Stimulated activated naive CD8-positive, alpha-beta T cell treated with anti-CD3 and anti-CD28 coated beads, Interleukin-15, Interleukin-2, amounts not matched to agents 100 ng/mL and 50 ng/mL, for 24 hours (primary cell): ENCODE measurements around the gene MOCS1.
A peak's percentile ranks its signal among the peaks of the same experiment; 100 is the strongest.

Experiments used
- H3K27ac Mint-ChIP-seq: one replicate; pipeline ENCODE4 v1.8.0; 2021; ENCODE audit warnings: mild to moderate bottlenecking, mixed read lengths
- H3K27me3 Mint-ChIP-seq: one replicate; pipeline ENCODE4 v1.8.0; 2021; ENCODE audit warnings: mixed read lengths
- H3K36me3 Mint-ChIP-seq: one replicate; pipeline ENCODE4 v1.8.0; 2021; ENCODE audit warnings: low read depth, mixed read lengths
- H3K4me1 Mint-ChIP-seq: one replicate; pipeline ENCODE4 v1.8.0; 2021; ENCODE audit warnings: low read depth, mixed read lengths
- H3K4me3 Mint-ChIP-seq: one replicate; pipeline ENCODE4 v1.8.0; 2021; ENCODE audit warnings: mild to moderate bottlenecking, mixed read lengths
- H3K9me3 Mint-ChIP-seq: one replicate; pipeline ENCODE4 v1.8.0; 2021; ENCODE audit warnings: mixed read lengths

Gene MOCS1

DNA sequence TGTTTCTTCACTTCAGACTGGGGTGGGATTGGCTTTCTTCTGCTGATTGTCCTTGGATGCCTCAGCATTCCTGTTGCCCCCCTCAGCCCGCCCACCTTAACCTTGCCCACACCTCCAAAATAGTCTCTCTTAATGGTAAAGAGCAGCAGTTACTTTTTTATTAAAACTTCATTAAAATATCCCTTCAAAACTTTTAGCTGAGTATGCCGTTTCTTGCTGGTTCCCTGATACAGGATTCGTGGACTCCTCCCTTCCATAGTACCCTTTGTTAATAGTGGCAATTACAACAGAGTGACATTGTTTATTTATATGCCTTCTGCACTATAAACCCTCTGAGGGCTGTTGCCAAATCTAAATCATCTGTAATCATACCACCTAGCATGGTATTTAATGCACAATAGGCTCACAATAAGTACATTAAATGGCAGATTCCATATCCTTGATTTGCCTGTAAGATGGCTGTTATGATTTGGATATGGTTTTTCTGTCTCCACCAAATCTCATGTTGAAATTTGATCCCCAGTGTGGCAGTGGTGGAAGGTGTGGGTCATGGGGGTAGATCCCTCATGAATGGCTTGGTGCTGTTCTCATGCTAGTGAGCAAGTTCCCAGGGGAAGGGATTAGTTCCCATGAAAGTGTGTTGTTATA is 3.5 kb upstream of the MOCS1 start:
- H3K27me3 Mint-ChIP-seq = peaks cover 24% of the 10 kb centered on the region
- H3K4me1 Mint-ChIP-seq = peaks cover 12% of the 10 kb centered on the region
- no peaks in the 10 kb centered on the region for H3K36me3 Mint-ChIP-seq
- no peak overlapping the region for H3K27ac Mint-ChIP-seq
- H3K4me3 Mint-ChIP-seq = no peak overlapping the region
- no peaks in the 10 kb centered on the region for H3K9me3 Mint-ChIP-seq

DNA sequence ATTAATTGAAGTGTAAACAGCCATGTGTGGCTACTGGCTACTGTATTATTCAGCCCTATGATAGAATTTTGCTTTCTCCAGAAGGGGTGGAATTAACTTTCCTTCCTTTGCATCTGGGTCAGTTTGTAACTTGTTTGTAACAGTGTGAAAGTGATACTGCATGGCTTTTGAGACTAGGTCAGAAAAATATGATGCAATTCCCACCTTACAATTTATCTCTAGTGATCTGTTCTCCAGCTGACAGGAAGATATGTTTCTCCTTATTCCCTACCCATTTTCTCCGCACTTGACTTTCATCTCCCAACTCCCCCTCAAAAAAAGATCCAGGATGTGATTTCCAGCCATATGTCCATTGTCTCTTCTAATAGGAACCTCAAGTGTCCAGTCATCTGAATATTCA is 2.6 kb upstream of the MOCS1 start:
- Mint-ChIP-seq H3K9me3 (no peaks in the 10 kb centered on the region), H3K4me1 (peaks cover 14% of the 10 kb centered on the region), H3K36me3 (no peaks in the 10 kb centered on the region), H3K27me3 (peaks cover 24% of the 10 kb centered on the region), H3K27ac (no peak overlapping the region), H3K4me3 (no peak overlapping the region)

DNA sequence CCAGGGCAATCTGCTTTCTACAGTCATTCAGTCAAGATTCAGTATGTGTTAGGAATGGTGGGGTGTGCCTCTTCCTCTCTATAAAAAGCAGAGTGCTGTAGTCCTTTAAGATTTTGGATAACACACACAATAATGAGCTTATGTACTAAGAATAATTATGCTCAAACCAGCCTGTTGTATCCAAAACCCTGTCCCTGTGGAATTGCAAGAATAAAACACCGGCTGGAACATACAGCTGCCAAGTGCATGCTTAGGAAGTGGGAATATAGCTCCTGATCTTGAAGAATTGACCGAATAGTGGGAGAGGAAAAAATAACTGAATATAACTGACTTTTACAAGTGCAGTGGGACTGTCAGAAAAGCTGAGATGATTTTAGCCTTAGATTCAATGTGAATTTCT is 979 bp upstream of the MOCS1 start:
- Mint-ChIP-seq H3K4me3 (no peak overlapping the region), H3K4me1 (peaks cover 14% of the 10 kb centered on the region), H3K27ac (no peak overlapping the region), H3K36me3 (no peaks in the 10 kb centered on the region), H3K27me3 (peaks cover 24% of the 10 kb centered on the region), H3K9me3 (no peaks in the 10 kb centered on the region)

DNA sequence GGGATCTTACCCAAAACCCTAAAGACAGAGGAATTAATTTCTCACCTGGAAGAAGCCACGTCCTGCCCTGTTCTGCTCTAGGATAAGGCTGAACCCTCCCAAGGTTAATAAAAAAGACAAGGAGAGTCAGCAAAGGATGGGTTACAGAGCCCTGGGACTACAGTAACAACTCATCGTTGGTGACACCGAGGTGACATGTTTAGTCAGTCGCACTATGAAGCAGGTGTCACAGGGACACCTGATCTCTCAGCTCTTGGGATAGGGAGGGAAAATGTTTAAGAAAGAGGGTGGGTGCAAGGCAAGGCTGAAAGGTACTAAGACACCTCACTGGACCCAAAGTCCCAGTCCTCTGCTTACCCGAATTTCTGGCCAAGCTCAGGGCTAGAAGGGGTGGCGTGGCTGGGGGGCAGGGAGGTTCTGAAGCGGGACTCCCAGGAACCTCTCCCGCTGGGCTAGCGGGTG is 562 bp downstream of the MOCS1 start:
- Mint-ChIP-seq H3K36me3 (no peaks in the 10 kb centered on the region), H3K27ac (peak overlapping the region; percentile 51), H3K27me3 (peaks cover 24% of the 10 kb centered on the region), H3K4me1 (peaks cover 14% of the 10 kb centered on the region), H3K4me3 (peak overlapping the region; percentile 76), H3K9me3 (no peaks in the 10 kb centered on the region)

DNA sequence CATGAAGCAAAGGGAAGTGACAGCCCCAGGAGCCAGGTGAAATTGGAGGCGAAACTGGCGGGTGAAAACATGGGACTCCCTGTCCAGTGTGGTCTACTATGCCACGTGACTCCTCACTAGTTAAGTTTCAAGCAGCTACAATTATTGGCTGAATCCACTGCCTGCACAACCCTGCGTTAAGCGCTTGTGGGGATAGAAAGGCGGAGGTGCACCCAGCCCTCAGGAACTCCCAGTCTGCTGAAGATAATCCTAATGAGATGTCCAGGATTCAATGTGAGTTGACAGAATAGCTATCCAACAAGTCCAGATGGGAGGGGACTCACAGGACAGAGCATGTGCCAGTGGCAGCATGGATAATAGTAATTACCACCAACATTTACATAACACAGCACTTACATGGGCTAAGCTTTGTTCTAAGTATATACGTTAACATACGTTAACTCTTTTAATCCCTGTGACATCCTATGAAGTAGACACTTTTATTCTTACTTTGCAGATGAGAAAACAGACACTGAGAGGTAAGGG is 1.8 kb downstream of the MOCS1 start:
- peaks cover 19% of the 10 kb centered on the region for H3K27me3 Mint-ChIP-seq
- H3K36me3 Mint-ChIP-seq = no peaks in the 10 kb centered on the region
- peaks cover 14% of the 10 kb centered on the region for H3K4me1 Mint-ChIP-seq
- no peaks in the 10 kb centered on the region for H3K9me3 Mint-ChIP-seq
- no peak overlapping the region for H3K4me3 Mint-ChIP-seq
- H3K27ac Mint-ChIP-seq = no peak overlapping the region

DNA sequence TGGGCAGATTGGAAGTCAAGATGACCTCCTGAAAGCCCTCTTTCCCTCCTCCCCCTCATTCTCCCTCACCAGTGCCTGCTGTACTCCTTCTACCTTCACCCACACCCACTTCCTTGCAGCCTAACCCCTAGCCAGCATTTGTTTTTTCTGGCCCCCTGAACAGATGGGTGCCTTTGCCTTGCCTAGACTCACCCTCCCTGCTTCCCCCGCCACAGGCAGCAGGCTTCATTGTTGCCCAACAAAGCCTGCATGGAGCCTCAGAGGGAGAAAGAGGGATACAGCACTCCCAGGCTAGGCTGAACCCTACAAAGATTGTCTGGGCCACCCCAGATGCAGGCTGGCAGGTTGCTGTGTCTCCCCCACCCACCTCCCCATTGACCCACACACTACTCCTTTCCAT is 2.7 kb downstream of the MOCS1 start:
- H3K36me3 Mint-ChIP-seq = no peaks in the 10 kb centered on the region
- no peak overlapping the region for H3K27ac Mint-ChIP-seq
- H3K27me3 Mint-ChIP-seq = peaks cover 15% of the 10 kb centered on the region
- peaks cover 14% of the 10 kb centered on the region for H3K4me1 Mint-ChIP-seq
- no peak overlapping the region for H3K4me3 Mint-ChIP-seq
- no peaks in the 10 kb centered on the region for H3K9me3 Mint-ChIP-seq

DNA sequence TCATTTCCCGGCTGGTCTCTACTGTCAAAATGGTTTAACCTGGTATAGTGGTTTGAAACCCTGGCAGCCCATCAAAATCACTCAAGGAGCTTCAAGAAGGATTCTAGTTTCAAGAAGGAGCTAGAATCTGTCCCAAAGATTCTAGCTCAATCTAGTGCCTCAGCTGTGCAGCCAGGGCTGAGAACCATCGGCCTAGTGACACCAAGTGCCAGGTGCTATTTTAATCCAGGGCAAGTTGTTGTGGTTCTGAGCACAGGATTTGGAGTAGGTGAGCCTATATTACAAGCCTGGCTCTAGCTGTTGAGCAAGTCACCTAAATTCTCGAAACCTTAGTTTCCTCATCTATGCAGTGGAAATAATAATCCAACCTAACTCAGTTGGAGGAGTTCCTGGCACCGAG is 3.7 kb downstream of the MOCS1 start:
- Mint-ChIP-seq H3K27me3 (peaks cover 13% of the 10 kb centered on the region), H3K4me1 (peaks cover 14% of the 10 kb centered on the region), H3K9me3 (peaks cover 5% of the 10 kb centered on the region), H3K27ac (no peak overlapping the region), H3K4me3 (no peak overlapping the region), H3K36me3 (no peaks in the 10 kb centered on the region)

DNA sequence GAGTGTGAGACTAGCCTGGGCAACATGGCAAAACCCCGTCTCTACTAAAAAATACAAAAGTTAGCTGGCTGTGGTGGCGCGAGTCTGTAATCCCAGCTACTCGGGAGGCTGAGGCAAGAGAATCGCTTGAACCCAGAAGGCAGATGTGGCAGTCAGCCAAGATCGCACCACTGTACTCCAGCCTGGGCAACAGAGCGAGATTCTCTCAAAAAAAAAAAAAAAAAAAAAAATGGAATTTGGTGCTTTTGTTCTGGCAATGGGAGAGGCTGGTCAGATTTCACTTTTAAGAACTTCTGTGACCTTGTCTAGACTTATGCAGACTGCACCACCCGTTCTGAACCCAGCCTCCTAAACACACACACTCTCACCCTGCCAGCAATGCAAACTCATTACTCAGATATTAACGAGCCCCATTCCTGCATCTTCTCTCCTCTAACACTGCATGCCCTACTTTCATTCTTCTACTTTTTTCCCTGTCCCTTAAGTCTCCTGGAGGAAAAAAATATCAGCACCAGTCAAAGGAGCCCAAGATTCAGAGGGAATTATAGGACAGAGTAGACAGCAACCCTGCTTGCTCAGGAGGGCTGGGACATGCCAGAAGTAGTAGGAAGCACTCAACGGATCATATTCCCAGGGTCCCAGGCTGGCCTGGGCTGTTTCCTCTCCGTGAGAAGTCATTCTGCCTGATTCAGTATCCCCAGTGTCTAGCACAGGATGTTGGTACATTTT is 4.4 kb downstream of the MOCS1 start:
- no peak overlapping the region for H3K4me3 Mint-ChIP-seq
- H3K4me1 Mint-ChIP-seq = peaks cover 14% of the 10 kb centered on the region
- peaks cover 5% of the 10 kb centered on the region for H3K9me3 Mint-ChIP-seq
- no peak overlapping the region for H3K27ac Mint-ChIP-seq
- H3K27me3 Mint-ChIP-seq = peaks cover 8% of the 10 kb centered on the region
- no peaks in the 10 kb centered on the region for H3K36me3 Mint-ChIP-seq

DNA sequence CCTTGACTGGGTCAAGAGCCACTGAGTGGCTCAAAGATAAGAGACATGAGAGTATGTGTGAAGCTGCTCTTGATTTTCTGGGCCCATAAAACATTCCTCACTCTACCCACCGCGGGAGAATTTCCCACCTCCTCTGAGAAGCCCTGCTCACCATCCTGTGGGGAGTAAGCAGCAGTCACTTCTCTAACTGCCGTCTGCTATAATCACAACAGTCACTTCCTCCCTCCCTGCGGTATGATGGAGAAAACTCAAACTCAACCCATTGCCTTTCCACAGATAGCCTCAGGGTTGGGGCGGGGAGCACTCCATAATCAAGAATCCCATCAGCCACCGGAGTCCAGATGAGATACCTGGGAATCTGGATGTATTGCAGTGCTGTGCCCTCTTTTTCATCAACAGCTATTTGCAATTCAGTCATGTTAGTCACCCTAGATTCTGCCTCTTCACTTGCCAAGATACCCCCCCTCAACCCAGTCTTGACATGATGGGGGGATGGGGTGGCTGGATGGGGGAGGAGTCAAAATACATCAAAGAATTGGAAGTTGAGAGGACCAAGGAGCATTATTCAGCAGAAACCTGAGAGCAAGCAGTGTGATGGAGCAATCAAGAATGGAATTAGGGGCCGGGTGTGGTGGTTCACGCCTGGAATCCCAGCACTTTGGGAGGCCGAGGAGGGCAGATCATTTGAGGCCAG is 5.1 kb downstream of the MOCS1 start:
- Mint-ChIP-seq H3K4me1 (peaks cover 14% of the 10 kb centered on the region), H3K4me3 (no peak overlapping the region), H3K27ac (no peak overlapping the region), H3K36me3 (no peaks in the 10 kb centered on the region), H3K9me3 (peaks cover 5% of the 10 kb centered on the region), H3K27me3 (peaks cover 8% of the 10 kb centered on the region)

DNA sequence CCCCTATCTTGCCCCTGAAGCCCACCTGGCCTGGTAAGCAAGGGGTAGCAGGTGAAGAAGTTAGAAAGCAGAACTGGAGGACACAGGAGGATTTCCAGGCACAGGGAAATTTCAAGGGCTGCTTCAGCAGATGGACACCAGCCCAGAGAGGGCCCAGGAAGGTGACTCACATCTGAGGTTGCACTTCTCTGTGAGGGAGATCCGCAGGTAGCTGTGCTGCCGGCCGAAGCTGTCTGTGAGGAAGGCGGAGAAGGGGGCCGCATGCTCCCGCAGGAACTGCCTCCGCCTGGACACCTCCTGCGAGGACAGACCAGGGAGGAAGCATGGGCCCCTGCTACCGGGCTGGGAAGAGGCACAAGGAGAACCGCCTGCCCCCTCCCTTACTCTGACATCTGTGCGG is 7.1 kb downstream of the MOCS1 start:
- H3K27ac Mint-ChIP-seq = no peak overlapping the region
- no peak overlapping the region for H3K4me3 Mint-ChIP-seq
- H3K4me1 Mint-ChIP-seq = peaks cover 4% of the 10 kb centered on the region
- peaks cover 5% of the 10 kb centered on the region for H3K9me3 Mint-ChIP-seq
- no peaks in the 10 kb centered on the region for H3K36me3 Mint-ChIP-seq
- no peaks in the 10 kb centered on the region for H3K27me3 Mint-ChIP-seq

DNA sequence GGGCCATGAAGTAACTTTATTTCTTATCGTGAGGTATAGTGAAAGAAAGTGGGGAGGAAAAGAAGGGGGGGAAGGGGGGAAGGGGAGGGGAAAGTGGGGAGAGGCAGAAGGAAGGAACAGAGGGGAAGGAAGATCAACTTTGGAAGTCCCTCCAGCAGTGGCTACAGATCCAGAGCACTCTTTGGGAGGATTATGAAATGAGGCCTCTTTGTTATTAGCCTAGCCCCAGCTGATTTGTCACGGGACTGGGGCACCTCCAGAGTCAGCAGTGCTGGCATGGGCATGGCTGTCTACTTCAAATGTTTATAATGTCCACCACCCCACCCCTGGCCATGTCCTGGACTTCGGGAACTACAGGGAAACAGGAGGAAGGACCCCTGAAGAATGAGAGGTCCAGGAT is 7.6 kb downstream of the MOCS1 start:
- Mint-ChIP-seq H3K4me3 (peak overlapping the region; percentile 1), H3K27ac (no peak overlapping the region), H3K27me3 (no peaks in the 10 kb centered on the region), H3K9me3 (peaks cover 5% of the 10 kb centered on the region), H3K4me1 (peaks cover 4% of the 10 kb centered on the region), H3K36me3 (no peaks in the 10 kb centered on the region)

DNA sequence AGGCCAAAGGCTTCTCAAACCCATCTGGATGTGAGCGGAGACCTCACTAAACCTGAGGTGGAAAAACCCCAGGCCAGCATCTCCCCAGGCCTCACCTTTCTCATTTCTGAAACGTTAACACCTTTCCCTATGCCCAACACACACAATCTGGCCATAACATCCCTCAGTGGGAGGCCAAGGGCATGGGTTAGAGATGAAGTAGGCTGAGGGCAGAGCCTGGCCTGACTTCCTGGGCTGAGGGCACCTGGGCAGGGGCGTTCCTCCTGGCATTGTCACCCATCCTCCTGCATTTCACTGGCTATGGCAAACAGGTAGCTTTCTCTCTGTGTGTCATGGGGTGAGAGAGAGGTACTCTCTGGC is 8.4 kb downstream of the MOCS1 start:
- H3K4me1 Mint-ChIP-seq = peaks cover 4% of the 10 kb centered on the region
- no peak overlapping the region for H3K4me3 Mint-ChIP-seq
- peaks cover 5% of the 10 kb centered on the region for H3K9me3 Mint-ChIP-seq
- no peak overlapping the region for H3K27ac Mint-ChIP-seq
- no peaks in the 10 kb centered on the region for H3K27me3 Mint-ChIP-seq
- H3K36me3 Mint-ChIP-seq = no peaks in the 10 kb centered on the region

DNA sequence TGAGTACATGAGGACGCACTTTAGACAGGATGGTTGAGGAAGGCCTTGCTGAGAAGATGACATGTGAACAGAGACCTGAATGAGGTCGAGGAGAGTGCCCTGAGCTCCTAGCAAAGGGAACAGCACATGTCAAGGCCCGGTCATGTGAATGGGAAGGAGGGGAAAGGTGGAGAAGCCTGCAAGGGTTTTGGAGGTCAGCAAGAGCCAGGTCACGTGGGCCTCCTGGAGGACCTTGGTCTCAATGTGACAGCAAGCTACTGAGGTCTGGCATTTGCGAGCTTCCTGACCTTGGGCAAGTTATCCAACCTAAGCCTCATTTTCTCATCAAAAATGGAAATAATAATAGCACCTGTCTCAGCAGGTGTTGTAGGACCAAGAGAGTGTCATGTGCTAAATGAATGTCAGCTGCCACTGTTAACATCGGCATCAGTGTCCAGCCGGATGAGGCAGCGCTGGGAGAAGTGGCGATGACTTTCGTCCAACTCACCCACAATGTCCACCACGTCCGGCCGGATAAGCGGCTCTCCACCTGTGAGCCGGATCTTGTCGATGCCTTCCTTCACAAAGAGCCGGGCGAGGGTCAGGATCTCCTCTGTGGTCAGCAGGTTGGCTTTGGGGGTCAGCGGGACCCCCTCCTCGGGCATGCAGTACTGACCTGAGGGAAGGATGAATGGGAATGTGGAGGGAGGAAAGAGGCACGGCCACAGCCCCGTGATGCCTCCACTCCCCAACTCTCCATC is 8.9 kb downstream of the MOCS1 start:
- H3K4me1 Mint-ChIP-seq = peaks cover 4% of the 10 kb centered on the region
- no peak overlapping the region for H3K4me3 Mint-ChIP-seq
- H3K27me3 Mint-ChIP-seq = no peaks in the 10 kb centered on the region
- H3K9me3 Mint-ChIP-seq = peaks cover 5% of the 10 kb centered on the region
- H3K36me3 Mint-ChIP-seq = no peaks in the 10 kb centered on the region
- H3K27ac Mint-ChIP-seq = no peak overlapping the region

DNA sequence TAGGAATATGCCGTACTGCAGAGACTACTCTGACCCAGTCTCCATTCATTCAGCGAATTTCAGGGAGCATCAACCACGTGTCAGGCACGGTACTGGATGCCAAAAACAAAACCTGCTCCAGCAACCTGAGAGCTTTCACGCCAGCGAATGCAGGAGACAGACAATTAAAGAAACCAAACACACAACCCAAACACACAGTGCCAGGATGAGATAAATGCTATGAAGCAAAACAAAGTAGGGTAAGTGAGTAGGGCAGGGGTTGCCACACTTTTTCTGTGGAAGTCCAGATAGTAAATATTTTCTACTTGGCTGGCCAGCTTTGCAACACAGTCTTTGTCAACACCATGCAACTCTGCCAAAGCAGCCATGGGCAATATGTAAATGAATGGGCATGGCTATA is 10.0 kb downstream of the MOCS1 start:
- H3K4me1 Mint-ChIP-seq = peaks cover 4% of the 10 kb centered on the region
- H3K9me3 Mint-ChIP-seq = peaks cover 5% of the 10 kb centered on the region
- H3K36me3 Mint-ChIP-seq = no peaks in the 10 kb centered on the region
- H3K27ac Mint-ChIP-seq = no peak overlapping the region
- H3K27me3 Mint-ChIP-seq = no peaks in the 10 kb centered on the region
- no peak overlapping the region for H3K4me3 Mint-ChIP-seq

DNA sequence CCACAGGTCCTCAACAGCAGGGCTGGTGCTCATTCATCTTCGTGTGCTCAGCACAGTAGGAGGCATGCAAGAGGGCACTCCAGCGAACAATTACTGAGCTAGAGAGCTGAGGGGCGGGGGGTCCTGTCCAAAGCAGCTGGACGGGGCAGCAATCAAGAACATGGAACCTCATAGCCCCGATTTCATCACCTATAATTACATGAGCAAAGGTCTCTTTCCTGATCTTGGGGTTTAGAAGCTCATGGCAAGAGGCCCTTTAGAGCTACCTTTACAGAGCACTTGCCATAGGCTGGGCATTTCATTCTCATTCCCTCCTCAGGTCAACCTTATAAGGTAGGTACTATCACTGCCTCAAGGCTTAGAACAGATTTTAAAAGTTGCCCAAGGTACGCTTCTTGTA is 10.4 kb downstream of the MOCS1 start:
- Mint-ChIP-seq H3K4me3 (no peak overlapping the region), H3K9me3 (peaks cover 5% of the 10 kb centered on the region)

More for the DNA sequence above, 10.4 kb downstream of the MOCS1 start:
- Mint-ChIP-seq H3K36me3 (no peaks in the 10 kb centered on the region), H3K27ac (no peak overlapping the region), H3K4me1 (peaks cover 4% of the 10 kb centered on the region), H3K27me3 (no peaks in the 10 kb centered on the region)
